ENCODE data around the gene CYB5R3.

GRCh38 chr22:42614312-42615091 is 34.7 kb downstream of the CYB5R3 start, which contains the start of gene POLDIP3:
- TF ChIP-seq POLR2A (IDR thresholded peaks at IDR 0.05), result peak in 1 of 3 donors; percentile 48
- TF ChIP-seq CTCF (IDR thresholded peaks at IDR 0.05), result peak in 5 of 7 experiments; percentile 19 to 53 (median 47)
